Body of pancreas (tissue), 4 donors: ENCODE data around the gene ACTL8. TPM values are rescaled to one million over a fixed set of nuclear protein-coding genes. Genes with fewer than 3 reads are reported as not detected.

Source experiments
- ATAC-seq: fragments of 150-250 bp; one replicate; pipeline ENCODE4 v1.9.1; 2016
- DNase-seq, 4 donors: peaks; one replicate each; pipeline ENCODE4 v3.0.0-alpha.2; 2019
- H3K27ac ChIP-seq, 4 donors: fragments of 200-600 bp; sonication (generic); 1 replicate in 3 of 4; 2 replicates in 1 of 4; pipeline versions ENCODE4 v1.5.1 to v1.6.1; 2016 to 2019; ENCODE audit warnings: mild to moderate bottlenecking in 1 of 4, mixed read lengths in 1 of 4, moderate library complexity in 1 of 4
- H3K27me3 ChIP-seq, 2 donors: fragments of 200-600 bp; sonication (generic); one replicate each; pipeline ENCODE4 v1.6.0; 2016; ENCODE audit warnings: mild to moderate bottlenecking in 1 of 2
- H3K36me3 ChIP-seq, 2 donors: fragments of 200-600 bp; sonication (generic); replicated peaks in 1 of 2; 2 replicates each; pipeline ENCODE4 v1.5.1; 2016; ENCODE audit warnings: low read depth in 2 of 2; ENCODE audit not compliant: insufficient read depth in 1 of 2
- H3K4me1 ChIP-seq: fragments of 200-600 bp; sonication (generic); one replicate; pipeline ENCODE4 v1.6.0; 2016
- H3K4me3 ChIP-seq, 2 donors: fragments of 200-600 bp; sonication (generic); 1 replicate in 1 of 2; 2 replicates in 1 of 2; pipeline ENCODE4 v1.5.1; 2016 to 2019
- H3K9me3 ChIP-seq, 3 donors: fragments of 200-600 bp; sonication (generic); 1 replicate in 2 of 3; 2 replicates in 1 of 3; pipeline ENCODE4 v1.5.1; 2016
- POLR2A ChIP-seq, 3 donors: fragments of 450-650 bp; IDR thresholded peaks; one replicate each; pipeline ENCODE4 v1.6.1; 2016; ENCODE audit warnings: antibody characterized with exemption in 3 of 3, mild to moderate bottlenecking in 2 of 3
- WGBS, 2 donors: methylation state at CpG; one replicate each; pipeline ENCODE4 v1.1.5; 2017; 5-methylcytosine and 5-hydroxymethylcytosine counted together
- intact Hi-C: fragments of 100-400 bp; cut with DNase I; formaldehyde crosslinking; loops from one replicate; pipeline ENCODE4 v1.15.1; 2023
- total RNA-seq, 2 donors: library from RNA; depleted of rRNA; stranded (reverse); fragments of >200 nt; gene quantifications; one replicate each; pipeline ENCODE4 v1.1.0, GENCODE V29; 2016
- TF ChIP-seq, protein P1 (sequence below), 7 experiments: fragments of 450-650 bp in 4 of 7; fragments of 200-600 bp in 3 of 7; sonication (generic) in 3 of 7; IDR thresholded peaks; one replicate each; pipeline ENCODE4 v1.5.1; 2016 to 2019; ENCODE audit warnings: antibody characterized with exemption in 7 of 7

Gene ACTL8
- total RNA-seq = not detected

DNA sequence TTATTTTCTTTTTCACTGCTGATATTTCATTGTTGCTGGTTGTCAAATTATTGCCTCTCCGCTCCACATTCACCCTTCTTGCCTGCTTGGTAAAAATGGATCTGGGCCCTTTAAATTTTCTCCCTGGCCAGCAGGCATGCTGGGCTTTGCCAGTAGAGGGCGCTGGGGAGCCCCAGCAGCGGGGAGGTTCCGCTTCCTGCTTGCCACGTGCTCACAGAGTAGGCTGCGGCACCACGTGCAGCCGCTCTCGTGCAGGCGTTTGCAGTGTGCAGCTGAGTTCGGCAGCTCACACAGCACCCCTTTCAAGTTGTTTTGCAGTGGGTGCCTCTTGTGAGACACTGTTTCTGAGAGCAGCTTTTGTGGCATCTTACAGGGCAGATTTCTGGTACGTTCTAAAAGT, at the start of gene ACTL8:
TSS of gene ACTL8 (plus strand) at position 214 of the 400 bp plus-strand sequence. CDS start 67,676 bp downstream, outside the sequence.
- ATAC-seq (no peak), DNase-seq (no peak)
- no peak within 1 kb of the TSS for H3K4me3 ChIP-seq
- 50 to 52% methylated on average over 12 of the region's 12 CpGs for WGBS, 2 donors
- no peaks in the 10 kb centered on the region for H3K27me3 ChIP-seq
- H3K4me1 ChIP-seq = no peaks in the 10 kb centered on the region
- peaks cover 0 to 11% (median 8%) of the 10 kb centered on the region in 3 donors for H3K9me3 ChIP-seq
- H3K36me3 ChIP-seq = no peaks in the 10 kb centered on the region
- no peak within 1 kb of the TSS for H3K27ac ChIP-seq
- no peak for TF ChIP-seq POLR2A (IDR thresholded peaks at IDR 0.05)
- TF ChIP-seq, protein P1, sequence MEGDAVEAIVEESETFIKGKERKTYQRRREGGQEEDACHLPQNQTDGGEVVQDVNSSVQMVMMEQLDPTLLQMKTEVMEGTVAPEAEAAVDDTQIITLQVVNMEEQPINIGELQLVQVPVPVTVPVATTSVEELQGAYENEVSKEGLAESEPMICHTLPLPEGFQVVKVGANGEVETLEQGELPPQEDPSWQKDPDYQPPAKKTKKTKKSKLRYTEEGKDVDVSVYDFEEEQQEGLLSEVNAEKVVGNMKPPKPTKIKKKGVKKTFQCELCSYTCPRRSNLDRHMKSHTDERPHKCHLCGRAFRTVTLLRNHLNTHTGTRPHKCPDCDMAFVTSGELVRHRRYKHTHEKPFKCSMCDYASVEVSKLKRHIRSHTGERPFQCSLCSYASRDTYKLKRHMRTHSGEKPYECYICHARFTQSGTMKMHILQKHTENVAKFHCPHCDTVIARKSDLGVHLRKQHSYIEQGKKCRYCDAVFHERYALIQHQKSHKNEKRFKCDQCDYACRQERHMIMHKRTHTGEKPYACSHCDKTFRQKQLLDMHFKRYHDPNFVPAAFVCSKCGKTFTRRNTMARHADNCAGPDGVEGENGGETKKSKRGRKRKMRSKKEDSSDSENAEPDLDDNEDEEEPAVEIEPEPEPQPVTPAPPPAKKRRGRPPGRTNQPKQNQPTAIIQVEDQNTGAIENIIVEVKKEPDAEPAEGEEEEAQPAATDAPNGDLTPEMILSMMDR (IDR thresholded peaks at IDR 0.05) = no peak
- intact Hi-C loops = no loop called here

GRCh38 chr1:17706445-17706844, 48.7 kb upstream of the ACTL8 start:
- DNase-seq (no peak), ATAC-seq (no peak)
- Histone ChIP-seq H3K9me3 (no peaks in the 10 kb centered on the region), H3K4me3 (no peak overlapping the region), H3K27ac (no peak overlapping the region), H3K36me3 (no peaks in the 10 kb centered on the region), H3K27me3 (no peaks in the 10 kb centered on the region), H3K4me1 (no peaks in the 10 kb centered on the region)
- intact Hi-C loops = no loop called here
- 58 to 69% methylated on average over 10 of the region's 10 CpGs for WGBS, 2 donors
- TF ChIP-seq, protein P1 (IDR thresholded peaks at IDR 0.05) = no peak
- TF ChIP-seq POLR2A (IDR thresholded peaks at IDR 0.05) = no peak

DNA sequence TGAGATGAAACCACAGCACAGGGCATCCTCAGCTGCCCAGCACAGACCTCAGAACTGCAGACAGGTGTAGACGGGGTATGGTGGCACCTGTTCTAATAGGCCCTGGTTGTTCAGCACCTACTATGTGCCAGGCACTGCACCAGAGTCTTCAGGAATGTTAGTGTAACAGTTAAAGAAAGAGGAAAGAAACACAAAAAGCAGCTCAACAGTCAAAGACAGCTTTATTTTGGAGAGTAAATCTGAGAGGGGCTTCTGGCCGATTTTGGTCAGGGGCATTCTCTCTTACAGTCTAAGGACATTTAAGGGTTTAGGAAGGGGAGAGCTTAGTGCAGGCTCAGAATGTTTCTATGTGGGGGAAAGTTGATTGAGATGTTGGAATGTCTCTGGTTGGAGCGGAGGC, 45.2 kb upstream of the ACTL8 start:
- Histone ChIP-seq H3K4me1 (no peaks in the 10 kb centered on the region), H3K9me3 (no peaks in the 10 kb centered on the region), H3K4me3 (no peak overlapping the region), H3K36me3 (no peaks in the 10 kb centered on the region), H3K27ac (no peak overlapping the region), H3K27me3 (no peaks in the 10 kb centered on the region)
- TF ChIP-seq, protein P1 (IDR thresholded peaks at IDR 0.05) = no peak
- TF ChIP-seq POLR2A (IDR thresholded peaks at IDR 0.05) = no peak
- 66 to 72% methylated on average over 3 of the region's 3 CpGs for WGBS, 2 donors
- DNase-seq = no peak
- intact Hi-C loops = no loop called here
- no peak for ATAC-seq

DNA sequence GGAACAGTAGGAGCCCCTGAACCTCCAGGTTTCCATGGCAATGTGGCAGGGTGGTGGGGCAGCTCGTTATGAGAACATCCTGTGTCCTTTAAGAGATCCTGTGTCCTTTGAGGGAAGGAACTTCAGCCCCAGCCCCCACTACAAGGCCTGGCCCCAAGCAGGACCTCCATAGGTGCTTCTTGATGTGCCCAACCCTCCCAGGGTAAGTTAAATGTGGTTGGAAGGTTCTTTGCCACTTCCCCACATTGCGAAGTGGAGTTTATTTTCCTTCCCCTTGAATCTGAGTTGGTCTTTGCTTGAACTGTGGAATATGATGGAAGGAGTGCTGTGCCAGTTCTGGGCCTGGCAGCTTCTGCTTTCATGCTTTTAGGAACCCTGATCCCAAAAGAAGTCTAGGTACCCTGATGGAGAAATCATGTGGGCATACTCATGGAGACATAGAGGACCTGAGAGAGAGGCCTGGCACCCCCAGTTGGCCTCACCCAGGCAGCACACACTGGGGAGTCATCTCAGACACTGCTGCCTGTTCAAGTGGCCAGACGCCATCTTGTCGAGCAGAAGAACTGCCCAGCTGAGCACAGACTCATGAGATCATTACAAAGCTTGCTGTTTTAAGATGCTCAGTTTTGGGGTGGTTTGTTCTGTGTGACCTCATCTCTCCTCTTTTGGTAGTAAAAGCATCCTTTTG, 44.1 kb upstream of the ACTL8 start:
- Histone ChIP-seq H3K27me3 (no peaks in the 10 kb centered on the region), H3K9me3 (no peaks in the 10 kb centered on the region), H3K4me3 (no peak overlapping the region), H3K4me1 (no peaks in the 10 kb centered on the region), H3K36me3 (no peaks in the 10 kb centered on the region), H3K27ac (no peak overlapping the region)
- 79 to 85% methylated on average over 3 to 4 of the region's 4 CpGs for WGBS, 2 donors
- ATAC-seq = no peak
- intact Hi-C loops = no loop called here
- TF ChIP-seq, protein P1 (IDR thresholded peaks at IDR 0.05) = no peak
- TF ChIP-seq POLR2A (IDR thresholded peaks at IDR 0.05) = no peak
- DNase-seq = no peak

- Histone ChIP-seq H3K27me3 (no peaks in the 10 kb centered on the region), H3K4me1 (no peaks in the 10 kb centered on the region), H3K9me3 (no peaks in the 10 kb centered on the region), H3K4me3 (no peak overlapping the region), H3K36me3 (no peaks in the 10 kb centered on the region), H3K27ac (no peak overlapping the region)
- DNase-seq (no peak), ATAC-seq (no peak)
- TF ChIP-seq, protein P1 (IDR thresholded peaks at IDR 0.05) = no peak
- no peak for TF ChIP-seq POLR2A (IDR thresholded peaks at IDR 0.05)
- intact Hi-C loops = no loop called here
Measured at GRCh38 chr1:17711577-17711910, 43.6 kb upstream of the ACTL8 start.
